ENCODE measurements around the gene BCR. TPM values are rescaled to one million over a fixed set of nuclear protein-coding genes. Genes with fewer than 3 reads are reported as not detected.
"Not testable (repeated sequence)": the region's sequence is repeated elsewhere in the genome, so short reads cannot be mapped to it uniquely, and the experiment has no call there.

BCR gene
- 268 TPM for total RNA-seq (ENCODE audit: unreplicated experiment)
- long read RNA-seq, full-length matches to known transcripts, result 1 of 18 reads
- long read RNA-seq, partial matches to known transcripts, result 9 of 18 reads
- long read RNA-seq, other reads (novel, unspliced or antisense), result 8 of 18 reads

GRCh38 chr22:23180301-23180892, at the start of gene BCR:
TSS of gene BCR (plus strand) at chr22:23180509. CDS start at chr22:23180961, 452 bp downstream.
- DNase-seq, result peak; percentile 84
- H3K36me3 Mint-ChIP-seq (ENCODE audit: unreplicated experiment), result peaks cover 30% of the 10 kb centered on the region
- H3K4me3 Mint-ChIP-seq (ENCODE audit: unreplicated experiment), result peak within 1 kb of the TSS; percentile 100
- H3K27ac Mint-ChIP-seq (ENCODE audit: unreplicated experiment), result peak within 1 kb of the TSS; percentile 75
- H3K9me3 Mint-ChIP-seq (ENCODE audit: unreplicated experiment), result peaks cover 36% of the 10 kb centered on the region
- peaks cover 28% of the 10 kb centered on the region for H3K27me3 Mint-ChIP-seq (ENCODE audit: unreplicated experiment)
- peaks cover 19% of the 10 kb centered on the region for H3K4me1 Mint-ChIP-seq (ENCODE audit: low read depth, unreplicated experiment)
- TF ChIP-seq, protein P1, sequence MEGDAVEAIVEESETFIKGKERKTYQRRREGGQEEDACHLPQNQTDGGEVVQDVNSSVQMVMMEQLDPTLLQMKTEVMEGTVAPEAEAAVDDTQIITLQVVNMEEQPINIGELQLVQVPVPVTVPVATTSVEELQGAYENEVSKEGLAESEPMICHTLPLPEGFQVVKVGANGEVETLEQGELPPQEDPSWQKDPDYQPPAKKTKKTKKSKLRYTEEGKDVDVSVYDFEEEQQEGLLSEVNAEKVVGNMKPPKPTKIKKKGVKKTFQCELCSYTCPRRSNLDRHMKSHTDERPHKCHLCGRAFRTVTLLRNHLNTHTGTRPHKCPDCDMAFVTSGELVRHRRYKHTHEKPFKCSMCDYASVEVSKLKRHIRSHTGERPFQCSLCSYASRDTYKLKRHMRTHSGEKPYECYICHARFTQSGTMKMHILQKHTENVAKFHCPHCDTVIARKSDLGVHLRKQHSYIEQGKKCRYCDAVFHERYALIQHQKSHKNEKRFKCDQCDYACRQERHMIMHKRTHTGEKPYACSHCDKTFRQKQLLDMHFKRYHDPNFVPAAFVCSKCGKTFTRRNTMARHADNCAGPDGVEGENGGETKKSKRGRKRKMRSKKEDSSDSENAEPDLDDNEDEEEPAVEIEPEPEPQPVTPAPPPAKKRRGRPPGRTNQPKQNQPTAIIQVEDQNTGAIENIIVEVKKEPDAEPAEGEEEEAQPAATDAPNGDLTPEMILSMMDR (IDR thresholded peaks at IDR 0.05; ENCODE audit: partially characterized antibody, unreplicated experiment), result no peak

DNA sequence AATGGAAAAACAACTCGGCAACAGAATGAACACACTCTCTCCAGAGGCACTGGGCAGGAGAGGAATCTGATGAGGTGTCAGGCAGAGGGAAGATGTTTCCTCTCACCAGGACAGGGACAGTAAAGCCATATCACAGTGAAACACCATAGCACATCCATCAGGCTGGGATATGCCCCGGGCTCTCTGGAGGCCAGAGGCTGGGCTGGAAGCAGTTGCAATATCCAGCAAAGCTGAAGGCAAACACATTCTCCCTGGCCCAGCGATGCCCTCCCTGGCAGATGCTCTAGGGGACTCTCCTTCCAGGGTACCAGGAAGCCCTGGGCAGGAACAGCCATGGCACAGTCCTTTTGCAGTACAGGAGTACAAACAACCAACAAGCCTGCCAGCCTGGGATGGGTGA, 49.6 kb upstream of the BCR start:
- Mint-ChIP-seq H3K27ac (ENCODE audit: unreplicated experiment) (peak overlapping the region; percentile 34), H3K36me3 (ENCODE audit: unreplicated experiment) (no peaks in the 10 kb centered on the region), H3K9me3 (ENCODE audit: unreplicated experiment) (peaks cover 8% of the 10 kb centered on the region), H3K4me3 (ENCODE audit: unreplicated experiment) (no peak overlapping the region), H3K27me3 (ENCODE audit: unreplicated experiment) (peaks cover 12% of the 10 kb centered on the region), H3K4me1 (ENCODE audit: low read depth, unreplicated experiment) (peaks cover 13% of the 10 kb centered on the region)
- no peak for DNase-seq
- TF ChIP-seq, protein P1 (IDR thresholded peaks at IDR 0.05; ENCODE audit: partially characterized antibody, unreplicated experiment), result no peak

DNA sequence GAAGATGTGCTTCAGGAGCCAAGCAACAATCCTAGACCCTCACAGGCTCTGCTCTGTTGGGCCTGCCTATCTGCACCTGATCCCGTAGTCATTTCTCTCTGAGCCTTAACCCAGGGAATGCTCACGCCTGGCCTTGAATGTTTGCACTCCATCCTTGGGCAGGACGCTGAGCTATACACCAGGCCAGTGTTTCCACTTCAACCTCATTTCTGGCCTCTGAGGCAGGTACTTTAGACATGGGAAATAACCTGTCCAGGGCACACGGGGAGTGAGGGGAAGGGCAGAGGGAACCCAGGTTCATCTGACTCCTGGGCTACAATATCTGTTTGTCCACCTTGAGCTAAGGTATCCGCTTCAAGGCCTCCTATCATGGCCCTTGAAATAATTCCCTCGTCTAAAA, 48.4 kb upstream of the BCR start:
- H3K4me3 Mint-ChIP-seq (ENCODE audit: unreplicated experiment), result no peak overlapping the region
- TF ChIP-seq, protein P1 (IDR thresholded peaks at IDR 0.05; ENCODE audit: partially characterized antibody, unreplicated experiment), result no peak
- no peaks in the 10 kb centered on the region for H3K36me3 Mint-ChIP-seq (ENCODE audit: unreplicated experiment)
- peaks cover 8% of the 10 kb centered on the region for H3K9me3 Mint-ChIP-seq (ENCODE audit: unreplicated experiment)
- peaks cover 13% of the 10 kb centered on the region for H3K4me1 Mint-ChIP-seq (ENCODE audit: low read depth, unreplicated experiment)
- DNase-seq, result no peak
- no peak overlapping the region for H3K27ac Mint-ChIP-seq (ENCODE audit: unreplicated experiment)
- H3K27me3 Mint-ChIP-seq (ENCODE audit: unreplicated experiment), result peaks cover 12% of the 10 kb centered on the region

DNA sequence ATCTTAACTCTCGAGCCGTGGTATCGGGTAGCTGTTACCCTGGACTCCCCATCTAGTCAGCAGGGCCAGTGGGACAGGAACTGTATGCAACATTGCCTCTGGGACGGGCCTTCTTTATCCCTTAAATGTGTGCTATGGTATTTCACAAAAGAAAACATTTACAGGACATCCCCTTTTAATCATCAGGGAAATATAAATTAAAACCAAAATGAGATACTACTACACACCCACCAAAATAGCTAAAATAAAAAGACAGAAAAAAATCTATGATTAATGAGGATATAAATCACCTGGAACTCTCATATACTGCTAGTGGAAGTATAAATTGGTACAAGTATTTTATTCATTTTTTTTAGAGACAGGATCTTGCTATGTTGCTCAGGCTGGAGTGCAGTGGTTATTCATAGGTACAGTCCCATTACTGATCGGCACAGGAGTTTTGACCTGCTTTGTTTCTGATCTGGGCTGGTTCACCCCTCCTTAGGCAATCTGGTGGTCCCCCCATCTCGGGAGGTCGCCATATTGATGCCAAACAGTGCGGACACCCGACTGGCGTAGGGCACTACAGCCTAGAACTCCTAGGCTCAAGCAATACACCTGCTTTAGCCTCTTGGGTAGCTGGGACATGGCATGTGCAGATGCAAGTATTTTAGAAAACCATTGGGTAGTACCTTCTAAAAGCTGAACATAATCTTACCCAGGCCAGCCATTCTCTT, 47.8 kb upstream of the BCR start:
- TF ChIP-seq, protein P1 (IDR thresholded peaks at IDR 0.05; ENCODE audit: partially characterized antibody, unreplicated experiment), result no peak
- no peak for DNase-seq
- Mint-ChIP-seq H3K4me3 (ENCODE audit: unreplicated experiment) (no peak overlapping the region), H3K36me3 (ENCODE audit: unreplicated experiment) (no peaks in the 10 kb centered on the region), H3K27ac (ENCODE audit: unreplicated experiment) (no peak overlapping the region), H3K9me3 (ENCODE audit: unreplicated experiment) (peaks cover 8% of the 10 kb centered on the region), H3K4me1 (ENCODE audit: low read depth, unreplicated experiment) (peaks cover 13% of the 10 kb centered on the region), H3K27me3 (ENCODE audit: unreplicated experiment) (peaks cover 12% of the 10 kb centered on the region)

GRCh38 chr22:23133922-23134321, 46.4 kb upstream of the BCR start:
- DNase-seq, result no peak
- H3K36me3 Mint-ChIP-seq (ENCODE audit: unreplicated experiment), result no peaks in the 10 kb centered on the region
- no peak overlapping the region for H3K27ac Mint-ChIP-seq (ENCODE audit: unreplicated experiment)
- peaks cover 3% of the 10 kb centered on the region for H3K27me3 Mint-ChIP-seq (ENCODE audit: unreplicated experiment)
- peaks cover 3% of the 10 kb centered on the region for H3K9me3 Mint-ChIP-seq (ENCODE audit: unreplicated experiment)
- no peak overlapping the region for H3K4me3 Mint-ChIP-seq (ENCODE audit: unreplicated experiment)
- peaks cover 8% of the 10 kb centered on the region for H3K4me1 Mint-ChIP-seq (ENCODE audit: low read depth, unreplicated experiment)
- TF ChIP-seq, protein P1 (IDR thresholded peaks at IDR 0.05; ENCODE audit: partially characterized antibody, unreplicated experiment), result no peak

DNA sequence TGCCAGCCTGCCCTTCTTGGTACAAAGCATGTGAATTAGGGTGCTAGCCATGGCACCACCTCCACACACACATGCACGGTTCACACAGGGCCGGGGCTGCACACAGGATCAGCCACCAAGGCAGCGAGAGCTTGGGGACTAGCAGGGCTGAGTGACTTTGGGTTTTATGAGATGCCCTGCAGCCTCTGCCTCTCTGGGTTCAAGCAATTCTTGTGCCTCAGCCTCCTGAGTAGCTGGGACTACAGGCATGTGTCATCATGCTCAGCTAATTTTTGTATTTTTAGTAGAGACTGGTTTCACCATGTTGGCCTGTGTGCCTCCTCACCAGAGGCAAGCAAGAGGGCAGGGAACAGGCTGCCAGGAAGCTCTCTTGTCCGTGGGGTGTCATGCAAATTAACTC, 43.3 kb upstream of the BCR start:
- not testable (repeated sequence) for H3K4me3 Mint-ChIP-seq (ENCODE audit: unreplicated experiment); H3K36me3 Mint-ChIP-seq (ENCODE audit: unreplicated experiment); H3K27me3 Mint-ChIP-seq (ENCODE audit: unreplicated experiment); H3K9me3 Mint-ChIP-seq (ENCODE audit: unreplicated experiment); DNase-seq; H3K27ac Mint-ChIP-seq (ENCODE audit: unreplicated experiment); H3K4me1 Mint-ChIP-seq (ENCODE audit: low read depth, unreplicated experiment)

Measured in glutamatergic neuron (in vitro differentiated cells).